MCF 10A (cell line): ENCODE measurements around the gene MOB3B. TPM values are rescaled to one million over a fixed set of nuclear protein-coding genes. Genes with fewer than 3 reads are reported as not detected.

Experiments
- BruUV-seq: library from RNA; stranded (reverse); fragments of 400-500 nt; replicated peaks from 2 replicates; lab custom pipeline; 2021; lab: Mats Ljungman, UMichigan
- CTCF ChIA-PET: fragments of 300-600 bp; sonication (Branson Sonifier 250); formaldehyde crosslinking; extraction: SDS; loops from one replicate; lab custom pipeline; 2021; ENCODE audit warnings: antibody characterized with exemption, inconsistent platforms; lab: Yijun Ruan, JAX
- POLR2A ChIA-PET: fragments of 300-600, 350-650 bp; sonication (Branson Sonifier 250); formaldehyde crosslinking; extraction: SDS; loops from one replicate; lab custom pipeline; 2020; ENCODE audit warnings: antibody characterized with exemption, inconsistent platforms; lab: Yijun Ruan, JAX
- DNase-seq: peaks from one replicate; pipeline ENCODE4 v3.0.0-alpha.2; 2018; ENCODE audit not compliant: unreplicated experiment
- H3K27ac Mint-ChIP-seq: one replicate; pipeline ENCODE4 v1.8.0; 2022; ENCODE audit warnings: mild to moderate bottlenecking, low read depth, mixed read lengths; ENCODE audit not compliant: unreplicated experiment
- H3K27me3 Mint-ChIP-seq: one replicate; pipeline ENCODE4 v1.8.0; 2022; ENCODE audit warnings: mixed read lengths; ENCODE audit not compliant: insufficient read depth, unreplicated experiment
- H3K36me3 Mint-ChIP-seq: one replicate; pipeline ENCODE4 v1.8.0; 2022; ENCODE audit warnings: mild to moderate bottlenecking, moderate library complexity, mixed read lengths; ENCODE audit not compliant: insufficient read depth, unreplicated experiment
- H3K4me1 Mint-ChIP-seq: one replicate; pipeline ENCODE4 v1.8.0; 2022; ENCODE audit warnings: mixed read lengths; ENCODE audit not compliant: insufficient read depth, unreplicated experiment
- H3K4me3 Mint-ChIP-seq: one replicate; pipeline ENCODE4 v1.8.0; 2022; ENCODE audit warnings: mild to moderate bottlenecking, moderate library complexity, mixed read lengths; ENCODE audit not compliant: unreplicated experiment
- H3K9me3 Mint-ChIP-seq: one replicate; pipeline ENCODE4 v1.8.0; 2022; ENCODE audit warnings: mixed read lengths; ENCODE audit not compliant: unreplicated experiment
- CTCF ChIP-seq: fragments of 200-600 bp; IDR thresholded peaks from one replicate; pipeline ENCODE4 v1.8.0; 2022; ENCODE audit warnings: antibody characterized with exemption, mild to moderate bottlenecking; ENCODE audit not compliant: unreplicated experiment
- intact Hi-C: fragments of 100-400 bp; cut with micrococcal nuclease; formaldehyde crosslinking; loops from 2 replicates; pipeline ENCODE4 v1.14.1; 2022
- total RNA-seq: library from RNA; stranded (reverse); gene quantifications from 2 replicates; pipeline ENCODE4 v1.2.3, GENCODE V29; 2022

MOB3B gene
- total RNA-seq, 1 experiment from 2014 or later: 3.7 TPM

- DNase-seq: no peak
- no TSS peak for BruUV-seq
- no peaks in the 10 kb centered on the region for H3K9me3 Mint-ChIP-seq
- peaks cover 2% of the 10 kb centered on the region for H3K4me1 Mint-ChIP-seq
- no peaks in the 10 kb centered on the region for H3K36me3 Mint-ChIP-seq
- intact Hi-C loops: no loop called here
- H3K27ac Mint-ChIP-seq: no peak overlapping the region
- ChIA-PET CTCF (interaction anchor here (0.6 kb wide), 1 partner anchor 59 kb away, joined by 5 read pairs; no protein-coding TSS in a partner anchor), POLR2A (interaction anchor here (2.0 kb wide), 1 partner anchor 8 kb away, joined by 5 read pairs; no protein-coding TSS in a partner anchor)
- no peak overlapping the region for H3K4me3 Mint-ChIP-seq
- no peaks in the 10 kb centered on the region for H3K27me3 Mint-ChIP-seq
- no peak for TF ChIP-seq CTCF
These were observed 38.5 kb downstream of the MOB3B start for GRCh38 chr9:27491154-27491553.

GRCh38 chr9:27489087-27489876 is 40.3 kb downstream of the MOB3B start:
- no peak for TF ChIP-seq CTCF
- Mint-ChIP-seq H3K4me1 (no peaks in the 10 kb centered on the region), H3K4me3 (no peak overlapping the region), H3K36me3 (no peaks in the 10 kb centered on the region), H3K9me3 (no peaks in the 10 kb centered on the region), H3K27ac (no peak overlapping the region), H3K27me3 (no peaks in the 10 kb centered on the region)
- ChIA-PET POLR2A (interaction anchor here (0.7 to 2.0 kb wide), 3 partner anchors 10 to 40 kb away, joined by 3 to 5 read pairs (median 4); partner anchors contain the start of gene MOB3B), CTCF (interaction anchor here (0.6 to 1.1 kb wide), 9 partner anchors 9 to 494 kb away, joined by 3 to 7 read pairs (median 3); no protein-coding TSS in a partner anchor)
- no TSS peak for BruUV-seq
- intact Hi-C loops: no loop called here
- no peak for DNase-seq

- Mint-ChIP-seq H3K36me3 (no peaks in the 10 kb centered on the region), H3K27me3 (no peaks in the 10 kb centered on the region), H3K4me1 (no peaks in the 10 kb centered on the region), H3K4me3 (no peak overlapping the region), H3K27ac (no peak overlapping the region), H3K9me3 (no peaks in the 10 kb centered on the region)
- DNase-seq: no peak
- intact Hi-C loops: no loop called here
- TF ChIP-seq CTCF: no peak
- BruUV-seq: no TSS peak
- ChIA-PET POLR2A (no interaction called here), CTCF (interaction anchor here (0.6 to 0.7 kb wide), 2 partner anchors 11 to 139 kb away, joined by 3 to 4 read pairs; no protein-coding TSS in a partner anchor)
These were observed 41.7 kb downstream of the MOB3B start for GRCh38 chr9:27487927-27488326.

GRCh38 chr9:27487128-27487640 is 42.4 kb downstream of the MOB3B start:
- ChIA-PET CTCF (interaction anchor here (0.7 to 1.0 kb wide), 2 partner anchors 50 to 138 kb away, joined by 3 to 4 read pairs; no protein-coding TSS in a partner anchor), POLR2A (interaction anchor here (0.5 kb wide), 1 partner anchor 18 kb away, joined by 3 read pairs; no protein-coding TSS in a partner anchor)
- H3K27me3 Mint-ChIP-seq: no peaks in the 10 kb centered on the region
- TF ChIP-seq CTCF: no peak
- DNase-seq: no peak
- no peaks in the 10 kb centered on the region for H3K9me3 Mint-ChIP-seq
- H3K36me3 Mint-ChIP-seq: no peaks in the 10 kb centered on the region
- H3K27ac Mint-ChIP-seq: no peak overlapping the region
- H3K4me3 Mint-ChIP-seq: no peak overlapping the region
- no peaks in the 10 kb centered on the region for H3K4me1 Mint-ChIP-seq
- BruUV-seq: no TSS peak
- intact Hi-C loops: no loop called here
